Glutamatergic neuron (in vitro differentiated cells): ENCODE measurements around the gene PRR20C. TPM values are rescaled to one million over a fixed set of nuclear protein-coding genes. Genes with fewer than 3 reads are reported as not detected.
"Not testable (repeated sequence)": the region's sequence is repeated elsewhere in the genome, so short reads cannot be mapped to it uniquely, and the experiment has no call there.

Experiments used
- DNase-seq: peaks from one replicate; pipeline ENCODE4 v3.0.0; 2022
- H3K27ac Mint-ChIP-seq: one replicate; pipeline ENCODE4 v1.8.0; 2020; ENCODE audit warnings: mild to moderate bottlenecking, mixed read lengths, inconsistent platforms; ENCODE audit not compliant: unreplicated experiment
- H3K27me3 Mint-ChIP-seq: one replicate; pipeline ENCODE4 v1.8.0; 2020; ENCODE audit warnings: mild to moderate bottlenecking, moderate library complexity, mixed read lengths, inconsistent platforms; ENCODE audit not compliant: unreplicated experiment
- H3K36me3 Mint-ChIP-seq: one replicate; pipeline ENCODE4 v1.8.0; 2020; ENCODE audit warnings: mild to moderate bottlenecking, mixed read lengths, inconsistent platforms; ENCODE audit not compliant: unreplicated experiment
- H3K4me1 Mint-ChIP-seq: one replicate; pipeline ENCODE4 v1.8.0; 2020; ENCODE audit warnings: mild to moderate bottlenecking, low read depth, mixed read lengths, inconsistent platforms; ENCODE audit not compliant: unreplicated experiment
- H3K4me3 Mint-ChIP-seq: one replicate; pipeline ENCODE4 v1.8.0; 2020; ENCODE audit warnings: mild to moderate bottlenecking, mixed read lengths, inconsistent platforms; ENCODE audit not compliant: unreplicated experiment
- H3K9me3 Mint-ChIP-seq: one replicate; pipeline ENCODE4 v1.8.0; 2020; ENCODE audit warnings: mild to moderate bottlenecking, moderate library complexity, mixed read lengths, inconsistent platforms; ENCODE audit not compliant: unreplicated experiment
- long read RNA-seq: library from polyadenylated mRNA; unstranded; transcript quantifications from one replicate; pipeline ENCODE4 v2.0.0, GENCODE V29; 2020; ENCODE audit not compliant: unreplicated experiment
- total RNA-seq: library from RNA; stranded (reverse); fragmentation: NEBNext Ultra II Directional; extraction: Animal tissue kit (Norgen Biotek cat#: 25700); gene quantifications from one replicate; pipeline ENCODE4 v1.2.1, GENCODE V29; 2021; ENCODE audit not compliant: unreplicated experiment
- TF ChIP-seq, protein P1 (sequence below): fragments of 200-600 bp; sonication (generic); IDR thresholded peaks from one replicate; pipeline ENCODE4 v1.5.0; 2021; ENCODE audit not compliant: partially characterized antibody, unreplicated experiment

Gene PRR20C
- not detected for total RNA-seq
- long read RNA-seq, result 0 reads

DNA sequence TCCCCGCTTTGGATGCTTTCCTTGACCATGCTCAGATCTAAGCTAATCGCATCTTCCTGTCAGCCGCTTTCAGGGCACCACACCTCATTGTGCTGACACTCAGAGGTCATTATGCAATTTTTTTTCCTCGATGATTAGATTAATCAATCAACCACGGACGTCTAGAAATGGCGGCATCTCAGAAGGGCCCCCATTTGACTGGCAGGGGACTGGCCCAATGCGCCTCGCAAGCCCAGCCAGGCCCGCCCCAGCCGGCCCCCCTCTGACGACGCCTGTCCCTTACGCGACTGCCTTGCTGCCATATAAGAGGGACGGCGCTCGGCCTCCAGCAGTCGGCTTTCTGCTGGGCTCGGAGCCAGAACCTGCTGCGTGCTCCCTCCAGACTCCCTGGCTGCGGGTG lies at the start of gene PRR20C:
Gene PRR20C, plus strand, starts transcription at position 301 of the 400 bp plus-strand sequence. CDS start 387 bp downstream, outside the sequence.
- H3K4me3 Mint-ChIP-seq, H3K36me3 Mint-ChIP-seq, H3K27ac Mint-ChIP-seq, H3K9me3 Mint-ChIP-seq, H3K4me1 Mint-ChIP-seq, DNase-seq, H3K27me3 Mint-ChIP-seq: not testable (repeated sequence)

DNA sequence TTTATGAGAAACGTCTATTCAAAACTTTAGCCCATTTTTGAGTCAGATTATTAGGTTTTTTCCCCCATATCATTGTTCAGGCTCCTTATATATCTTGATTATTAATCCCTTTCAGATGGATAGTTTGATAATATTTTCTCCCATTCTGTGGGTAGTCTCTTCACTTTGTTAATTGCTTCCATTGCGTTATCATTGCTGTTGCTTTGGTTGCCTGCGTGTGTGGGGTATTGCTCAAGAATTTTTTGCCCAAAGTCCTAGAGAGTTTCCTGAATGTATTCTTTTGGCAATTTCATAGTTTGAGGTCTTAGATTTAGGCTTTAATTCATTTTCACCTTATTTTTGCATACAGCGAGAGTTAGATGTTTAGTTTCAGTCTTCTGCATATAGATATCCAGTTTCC lies 38.9 kb upstream of the PRR20C start:
- no peak overlapping the region for H3K27ac Mint-ChIP-seq
- no peaks in the 10 kb centered on the region for H3K4me1 Mint-ChIP-seq
- H3K27me3 Mint-ChIP-seq, result no peaks in the 10 kb centered on the region
- no peaks in the 10 kb centered on the region for H3K9me3 Mint-ChIP-seq
- no peak overlapping the region for H3K4me3 Mint-ChIP-seq
- H3K36me3 Mint-ChIP-seq, result no peaks in the 10 kb centered on the region
- no peak for DNase-seq
- TF ChIP-seq, protein P1, sequence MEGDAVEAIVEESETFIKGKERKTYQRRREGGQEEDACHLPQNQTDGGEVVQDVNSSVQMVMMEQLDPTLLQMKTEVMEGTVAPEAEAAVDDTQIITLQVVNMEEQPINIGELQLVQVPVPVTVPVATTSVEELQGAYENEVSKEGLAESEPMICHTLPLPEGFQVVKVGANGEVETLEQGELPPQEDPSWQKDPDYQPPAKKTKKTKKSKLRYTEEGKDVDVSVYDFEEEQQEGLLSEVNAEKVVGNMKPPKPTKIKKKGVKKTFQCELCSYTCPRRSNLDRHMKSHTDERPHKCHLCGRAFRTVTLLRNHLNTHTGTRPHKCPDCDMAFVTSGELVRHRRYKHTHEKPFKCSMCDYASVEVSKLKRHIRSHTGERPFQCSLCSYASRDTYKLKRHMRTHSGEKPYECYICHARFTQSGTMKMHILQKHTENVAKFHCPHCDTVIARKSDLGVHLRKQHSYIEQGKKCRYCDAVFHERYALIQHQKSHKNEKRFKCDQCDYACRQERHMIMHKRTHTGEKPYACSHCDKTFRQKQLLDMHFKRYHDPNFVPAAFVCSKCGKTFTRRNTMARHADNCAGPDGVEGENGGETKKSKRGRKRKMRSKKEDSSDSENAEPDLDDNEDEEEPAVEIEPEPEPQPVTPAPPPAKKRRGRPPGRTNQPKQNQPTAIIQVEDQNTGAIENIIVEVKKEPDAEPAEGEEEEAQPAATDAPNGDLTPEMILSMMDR, result no peak

DNA sequence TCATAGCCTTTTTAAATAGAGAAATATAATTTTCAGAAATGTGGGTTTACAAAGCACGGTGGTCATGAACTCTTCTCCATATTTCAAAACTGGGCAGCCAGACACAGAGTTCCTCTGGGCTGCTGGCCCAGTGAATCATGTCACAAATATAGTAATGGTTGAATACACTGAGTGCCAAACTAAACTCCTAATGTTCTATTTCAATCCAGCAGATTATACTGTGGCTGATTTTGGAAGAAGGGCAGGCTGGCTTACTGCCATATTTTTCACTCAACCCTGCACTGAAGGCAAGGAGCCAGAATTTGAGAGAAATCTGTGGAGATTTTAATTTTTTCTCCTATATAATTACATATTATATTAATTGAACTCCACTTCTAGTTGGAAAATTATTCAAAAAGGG lies 30.2 kb upstream of the PRR20C start:
- no peak overlapping the region for H3K27ac Mint-ChIP-seq
- H3K9me3 Mint-ChIP-seq, result no peaks in the 10 kb centered on the region
- H3K4me1 Mint-ChIP-seq, result no peaks in the 10 kb centered on the region
- DNase-seq, result no peak
- TF ChIP-seq, protein P1, result no peak
- H3K36me3 Mint-ChIP-seq, result no peaks in the 10 kb centered on the region
- H3K4me3 Mint-ChIP-seq, result no peak overlapping the region
- H3K27me3 Mint-ChIP-seq, result no peaks in the 10 kb centered on the region

DNA sequence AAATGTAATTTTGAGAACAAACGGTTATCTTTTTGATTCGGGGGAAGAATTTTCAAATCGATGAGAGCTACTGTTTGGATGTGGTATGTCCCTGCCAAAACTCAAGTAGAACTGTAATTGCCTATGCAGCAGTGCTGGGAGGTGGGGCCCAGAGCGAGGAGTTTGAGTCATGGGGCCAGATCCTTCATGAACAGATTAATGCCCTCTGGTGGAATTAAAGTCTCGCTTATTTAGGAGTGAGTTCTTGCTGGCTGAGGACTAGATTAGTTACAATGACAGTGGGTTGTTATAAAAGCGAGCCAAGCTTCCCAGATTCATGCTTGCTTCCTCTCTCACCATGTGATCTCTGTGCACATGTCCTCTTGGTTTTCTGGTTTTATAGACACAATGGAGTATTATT lies 25.0 kb upstream of the PRR20C start:
- DNase-seq, result no peak
- TF ChIP-seq, protein P1, result no peak
- Mint-ChIP-seq H3K9me3 (no peaks in the 10 kb centered on the region), H3K36me3 (no peaks in the 10 kb centered on the region), H3K27ac (no peak overlapping the region), H3K4me1 (no peaks in the 10 kb centered on the region), H3K4me3 (no peak overlapping the region), H3K27me3 (no peaks in the 10 kb centered on the region)

DNA sequence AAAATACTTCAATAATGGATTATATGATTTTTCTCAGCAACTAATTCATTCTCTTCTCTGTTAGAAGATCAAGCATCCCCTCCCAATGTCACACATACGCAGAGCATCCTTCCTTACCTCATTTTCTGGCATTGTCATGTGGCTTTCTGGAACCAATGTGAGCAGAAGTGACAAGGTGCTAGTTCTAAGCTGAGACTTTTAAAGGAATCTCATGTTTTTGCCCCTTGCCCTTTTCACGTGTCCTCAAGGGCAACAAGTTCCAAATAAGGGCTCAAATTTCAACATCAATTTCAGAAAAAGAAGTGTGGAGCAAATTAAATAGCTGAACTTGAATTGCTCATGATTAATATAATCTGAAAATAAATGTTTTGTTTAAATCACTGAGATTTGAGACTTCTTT lies 17.8 kb upstream of the PRR20C start:
- Mint-ChIP-seq H3K9me3 (no peaks in the 10 kb centered on the region), H3K27ac (no peak overlapping the region), H3K4me1 (no peaks in the 10 kb centered on the region), H3K27me3 (no peaks in the 10 kb centered on the region), H3K4me3 (no peak overlapping the region), H3K36me3 (no peaks in the 10 kb centered on the region)
- DNase-seq, result no peak
- TF ChIP-seq, protein P1, result no peak

DNA sequence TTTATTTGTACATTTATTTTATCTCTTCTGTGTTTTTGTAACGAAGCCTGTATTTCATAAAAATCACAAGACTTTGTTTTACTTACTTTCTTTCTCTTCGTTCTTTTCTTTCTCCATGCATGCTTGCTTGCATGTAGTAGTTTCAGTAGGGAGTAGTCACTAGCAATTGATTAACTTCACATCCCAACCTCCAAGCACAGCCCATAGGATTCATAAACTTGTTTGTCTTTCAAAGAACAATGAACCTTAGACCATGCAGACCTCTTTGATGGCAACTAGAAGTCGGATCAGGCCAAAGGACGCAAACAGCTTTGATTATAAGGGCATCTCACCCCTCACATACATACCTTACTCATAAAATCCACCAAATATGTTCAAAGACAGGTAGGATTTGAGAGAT lies 16.3 kb upstream of the PRR20C start:
- H3K27ac Mint-ChIP-seq, result no peak overlapping the region
- H3K27me3 Mint-ChIP-seq, result no peaks in the 10 kb centered on the region
- no peaks in the 10 kb centered on the region for H3K36me3 Mint-ChIP-seq
- H3K9me3 Mint-ChIP-seq, result no peaks in the 10 kb centered on the region
- H3K4me1 Mint-ChIP-seq, result no peaks in the 10 kb centered on the region
- H3K4me3 Mint-ChIP-seq, result no peak overlapping the region
- TF ChIP-seq, protein P1, result no peak
- no peak for DNase-seq
